Measurements from ENCODE around the gene ATXN1.
"Not testable (repeated sequence)": the region's sequence is repeated elsewhere in the genome, so short reads cannot be mapped to it uniquely, and the experiment has no call there.

ATXN1 gene

GRCh38 chr6:16398587-16398986 is 362.7 kb downstream of the ATXN1 start:
- no peak for DNase-seq

GRCh38 chr6:16397623-16398022 is 363.6 kb downstream of the ATXN1 start:
- no peak for DNase-seq

GRCh38 chr6:16396497-16397319 is 364.6 kb downstream of the ATXN1 start:
- DNase-seq: no peak

- no peak for DNase-seq
Measured at GRCh38 chr6:16394632-16395031, 366.6 kb downstream of the ATXN1 start.

- no peak for DNase-seq
Measured at GRCh38 chr6:16393326-16393725, 367.9 kb downstream of the ATXN1 start.

- DNase-seq: no peak
Measured at GRCh38 chr6:16392010-16392409, 369.2 kb downstream of the ATXN1 start.

GRCh38 chr6:16391451-16391912 is 369.8 kb downstream of the ATXN1 start:
- no peak for DNase-seq

- not testable (repeated sequence) for DNase-seq
Measured at GRCh38 chr6:16390909-16391450, 370.3 kb downstream of the ATXN1 start.

GRCh38 chr6:16389642-16390041 is 371.6 kb downstream of the ATXN1 start:
- no peak for DNase-seq

GRCh38 chr6:16388488-16388887 is 372.8 kb downstream of the ATXN1 start:
- no peak for DNase-seq

- no peak for DNase-seq
Measured at GRCh38 chr6:16386057-16386456, 375.2 kb downstream of the ATXN1 start.

GRCh38 chr6:16383607-16384206 is 377.6 kb downstream of the ATXN1 start:
- DNase-seq: no peak

GRCh38 chr6:16381968-16382367 is 379.3 kb downstream of the ATXN1 start:
- not testable (repeated sequence) for DNase-seq

GRCh38 chr6:16380220-16380809 is 380.9 kb downstream of the ATXN1 start:
- no peak for DNase-seq

- not testable (repeated sequence) for DNase-seq
Measured at GRCh38 chr6:16378360-16378759, 382.9 kb downstream of the ATXN1 start.

GRCh38 chr6:16377470-16377869 is 383.8 kb downstream of the ATXN1 start:
- DNase-seq: no peak

GRCh38 chr6:16375843-16376242 is 385.4 kb downstream of the ATXN1 start:
- no peak for DNase-seq

GRCh38 chr6:16375206-16375605 is 386.1 kb downstream of the ATXN1 start:
- no peak for DNase-seq

- no peak for DNase-seq
Measured at GRCh38 chr6:16374461-16375200, 386.6 kb downstream of the ATXN1 start.

- no peak for DNase-seq
Measured at GRCh38 chr6:16374016-16374415, 387.2 kb downstream of the ATXN1 start.

GRCh38 chr6:16372029-16372776 is 389.1 kb downstream of the ATXN1 start:
- no peak for DNase-seq

- no peak for DNase-seq
Measured at GRCh38 chr6:16371401-16371800, 389.9 kb downstream of the ATXN1 start.
